GM13977 (cell line): ENCODE results near the gene NRXN2.

ENCODE experiments used
- DNase-seq: peaks from one replicate; pipeline ENCODE4 v3.0.0; 2012; ENCODE audit warnings: low spot score
- CTCF ChIP-seq: IDR thresholded peaks from 2 replicates; pipeline ENCODE4 v1.5.1; 2012; ENCODE audit warnings: mild to moderate bottlenecking, control low read depth; ENCODE audit not compliant: insufficient read depth; ENCODE audit errors: extremely low read depth, missing control alignments
- in situ Hi-C: fragments of 300-500 bp; cut with MboI; formaldehyde crosslinking; loops from one replicate; pipeline ENCODE4 v1.12.0; 2022; ENCODE audit warnings: low sequenced_read_pairs, low pct_unique_long_range_greater_than_20kb, mixed read lengths, inconsistent platforms; ENCODE audit not compliant: unreplicated experiment

The NRXN2 gene

GRCh38 chr11:64641596-64642417 lies 81.2 kb downstream of the NRXN2 start:
- TF ChIP-seq CTCF: no peak
- DNase-seq: no peak
- in situ Hi-C loops: no loop called here

DNA sequence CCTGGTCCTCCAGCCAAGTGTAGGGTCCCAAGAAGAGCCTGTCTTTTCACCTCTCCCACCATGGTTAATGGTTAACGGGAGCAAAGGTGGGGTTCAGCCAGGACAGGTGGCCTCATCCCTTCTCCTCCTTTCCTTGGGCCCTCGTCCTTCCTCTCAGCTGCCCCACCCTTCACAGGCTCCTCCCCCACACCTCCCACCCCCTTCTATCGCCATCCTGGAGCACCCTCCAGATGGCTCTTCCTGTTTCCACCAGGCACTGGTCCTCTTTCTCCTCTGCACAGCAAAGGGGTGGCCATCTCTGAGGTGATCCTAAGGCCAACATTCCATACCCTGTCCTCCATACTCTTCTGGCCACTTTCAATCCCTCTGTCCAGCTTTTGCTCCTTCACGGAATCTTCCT lies 83.1 kb downstream of the NRXN2 start:
- no peak for TF ChIP-seq CTCF
- in situ Hi-C loops: no loop called here
- DNase-seq: no peak

DNA sequence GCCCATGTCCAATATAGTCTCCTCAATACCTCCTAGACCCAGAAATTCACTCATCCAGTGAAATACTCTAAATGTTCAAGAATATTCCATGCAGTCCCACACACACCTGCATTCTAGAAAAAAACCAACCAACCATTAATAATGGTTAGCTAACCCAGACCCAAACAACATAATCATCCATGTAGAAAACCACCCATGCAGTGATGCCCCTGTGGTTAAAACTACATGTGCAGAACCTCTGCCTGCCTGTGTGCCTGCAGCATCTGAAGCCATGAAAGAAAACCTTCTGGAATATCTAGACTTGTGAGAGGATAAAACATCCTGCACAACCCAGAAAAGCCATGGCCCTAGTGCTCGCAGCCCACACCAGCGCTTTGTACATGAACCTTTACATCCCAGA lies 84.2 kb downstream of the NRXN2 start:
- TF ChIP-seq CTCF: no peak
- in situ Hi-C loops: no loop called here
- no peak for DNase-seq

GRCh38 chr11:64638018-64638665 lies 84.9 kb downstream of the NRXN2 start:
- TF ChIP-seq CTCF: no peak

GRCh38 chr11:64637334-64638017 lies 85.5 kb downstream of the NRXN2 start:
- no peak for DNase-seq
- no peak for TF ChIP-seq CTCF
- in situ Hi-C loops: no loop called here

More at GRCh38 chr11:64638018-64638665, 84.9 kb downstream of the NRXN2 start:
- no peak for DNase-seq
- in situ Hi-C loops: no loop called here

GRCh38 chr11:64633555-64634159 lies 89.3 kb downstream of the NRXN2 start:
- no peak for DNase-seq
- TF ChIP-seq CTCF: no peak
- in situ Hi-C loops: no loop called here
